ENCODE data around the gene PPP2R2C. TPM values are rescaled to one million over a fixed set of nuclear protein-coding genes. Genes with fewer than 3 reads are reported as not detected.

PPP2R2C gene
- total RNA-seq, 2 experiments from 2014 or later, result not detected

- no peak for DNase-seq
- H3K4me3 Mint-ChIP-seq, result no peak overlapping the region
- H3K36me3 Mint-ChIP-seq (ENCODE audit: low read depth), result no peaks in the 10 kb centered on the region
- ChIA-PET POLR2A (no interaction called here), CTCF (interaction anchor here (0.6 to 3.7 kb wide), 19 partner anchors 8 to 1439 kb away, joined by 3 to 23 read pairs (median 4); partner anchors contain the start of genes JAKMIP1 and WFS1)
- peaks cover 3% of the 10 kb centered on the region for H3K9me3 Mint-ChIP-seq
- peaks cover 9% of the 10 kb centered on the region for H3K27me3 Mint-ChIP-seq
- no peaks in the 10 kb centered on the region for H3K4me1 Mint-ChIP-seq
- H3K27ac Mint-ChIP-seq, result no peak overlapping the region
These were observed 140.9 kb downstream of the PPP2R2C start for GRCh38 chr4:6331468-6331867.

GRCh38 chr4:6331018-6331417, 141.4 kb downstream of the PPP2R2C start:
- Mint-ChIP-seq H3K27ac (no peak overlapping the region), H3K4me1 (no peaks in the 10 kb centered on the region), H3K27me3 (peaks cover 11% of the 10 kb centered on the region), H3K9me3 (peaks cover 3% of the 10 kb centered on the region), H3K4me3 (no peak overlapping the region), H3K36me3 (ENCODE audit: low read depth) (no peaks in the 10 kb centered on the region)
- DNase-seq, result peak; percentile 37
- CTCF ChIA-PET, result interaction anchor here (0.6 to 3.7 kb wide), 18 partner anchors 8 to 1440 kb away, joined by 3 to 23 read pairs (median 4); partner anchors contain the start of gene JAKMIP1
- POLR2A ChIA-PET, result no interaction called here

GRCh38 chr4:6330384-6330767, 142.0 kb downstream of the PPP2R2C start:
- H3K4me1 Mint-ChIP-seq, result no peaks in the 10 kb centered on the region
- ChIA-PET POLR2A (no interaction called here), CTCF (interaction anchor here (0.8 to 3.3 kb wide), 11 partner anchors 10 to 333 kb away, joined by 3 to 23 read pairs (median 5); partner anchors contain the start of gene JAKMIP1)
- H3K27ac Mint-ChIP-seq, result no peak overlapping the region
- H3K4me3 Mint-ChIP-seq, result no peak overlapping the region
- no peaks in the 10 kb centered on the region for H3K36me3 Mint-ChIP-seq (ENCODE audit: low read depth)
- H3K9me3 Mint-ChIP-seq, result peaks cover 3% of the 10 kb centered on the region
- H3K27me3 Mint-ChIP-seq, result peaks cover 13% of the 10 kb centered on the region
- DNase-seq, result no peak

- POLR2A ChIA-PET, result no interaction called here
- Mint-ChIP-seq H3K27ac (no peak overlapping the region), H3K4me3 (no peak overlapping the region), H3K4me1 (peaks cover 4% of the 10 kb centered on the region), H3K36me3 (ENCODE audit: low read depth) (no peaks in the 10 kb centered on the region), H3K9me3 (peaks cover 3% of the 10 kb centered on the region), H3K27me3 (peaks cover 6% of the 10 kb centered on the region)
- CTCF ChIA-PET, result interaction anchor here (1.0 to 3.3 kb wide), 6 partner anchors 10 to 195 kb away, joined by 4 to 23 read pairs (median 7); no protein-coding TSS in a partner anchor
- DNase-seq, result no peak
These were observed 142.7 kb downstream of the PPP2R2C start for GRCh38 chr4:6329478-6330383.

- H3K36me3 Mint-ChIP-seq (ENCODE audit: low read depth), result no peaks in the 10 kb centered on the region
- no peak overlapping the region for H3K4me3 Mint-ChIP-seq
- ChIA-PET POLR2A (no interaction called here), CTCF (interaction anchor here (1.0 to 2.7 kb wide), 5 partner anchors 65 to 81 kb away, joined by 4 to 27 read pairs (median 5); no protein-coding TSS in a partner anchor)
- peaks cover 16% of the 10 kb centered on the region for H3K27me3 Mint-ChIP-seq
- no peak for DNase-seq
- H3K27ac Mint-ChIP-seq, result no peak overlapping the region
- H3K4me1 Mint-ChIP-seq, result peaks cover 7% of the 10 kb centered on the region
- peaks cover 3% of the 10 kb centered on the region for H3K9me3 Mint-ChIP-seq
These were observed 143.9 kb downstream of the PPP2R2C start for GRCh38 chr4:6328526-6328925.

- Mint-ChIP-seq H3K27me3 (peaks cover 22% of the 10 kb centered on the region), H3K4me1 (peaks cover 13% of the 10 kb centered on the region), H3K9me3 (peaks cover 3% of the 10 kb centered on the region), H3K4me3 (no peak overlapping the region), H3K27ac (no peak overlapping the region), H3K36me3 (ENCODE audit: low read depth) (no peaks in the 10 kb centered on the region)
- POLR2A ChIA-PET, result interaction anchor here (0.5 to 0.6 kb wide), 2 partner anchors 72 to 464 kb away, joined by 3 read pairs; no protein-coding TSS in a partner anchor
- DNase-seq, result peak; percentile 80
- CTCF ChIA-PET, result interaction anchor here (0.6 to 2.7 kb wide), 19 partner anchors 9 to 330 kb away, joined by 3 to 27 read pairs (median 4); no protein-coding TSS in a partner anchor
These were observed 145.0 kb downstream of the PPP2R2C start for GRCh38 chr4:6327220-6327917.

- DNase-seq, result no peak
- Mint-ChIP-seq H3K27ac (no peak overlapping the region), H3K4me3 (no peak overlapping the region), H3K4me1 (peaks cover 13% of the 10 kb centered on the region), H3K27me3 (peaks cover 28% of the 10 kb centered on the region), H3K9me3 (peaks cover 3% of the 10 kb centered on the region), H3K36me3 (ENCODE audit: low read depth) (no peaks in the 10 kb centered on the region)
- CTCF ChIA-PET, result interaction anchor here (0.6 to 2.7 kb wide), 11 partner anchors 10 to 328 kb away, joined by 3 to 27 read pairs (median 5); no protein-coding TSS in a partner anchor
- POLR2A ChIA-PET, result no interaction called here
These were observed 145.9 kb downstream of the PPP2R2C start for GRCh38 chr4:6326312-6327060.

GRCh38 chr4:6325788-6326290, 146.6 kb downstream of the PPP2R2C start:
- H3K36me3 Mint-ChIP-seq (ENCODE audit: low read depth), result no peaks in the 10 kb centered on the region
- peaks cover 14% of the 10 kb centered on the region for H3K4me1 Mint-ChIP-seq
- ChIA-PET POLR2A (no interaction called here), CTCF (interaction anchor here (2.2 to 2.7 kb wide), 2 partner anchors 75 to 76 kb away, joined by 15 to 27 read pairs; no protein-coding TSS in a partner anchor)
- H3K27me3 Mint-ChIP-seq, result peaks cover 30% of the 10 kb centered on the region
- no peaks in the 10 kb centered on the region for H3K9me3 Mint-ChIP-seq
- no peak overlapping the region for H3K27ac Mint-ChIP-seq
- no peak for DNase-seq
- no peak overlapping the region for H3K4me3 Mint-ChIP-seq

- peak; percentile 12 for DNase-seq
- CTCF ChIA-PET, result interaction anchor here (2.2 to 3.9 kb wide), 2 partner anchors 7 to 75 kb away, joined by 14 to 15 read pairs; no protein-coding TSS in a partner anchor
These were observed 147.2 kb downstream of the PPP2R2C start for GRCh38 chr4:6324999-6325787.

GRCh38 chr4:6324461-6324998, 147.9 kb downstream of the PPP2R2C start:
- Mint-ChIP-seq H3K4me1 (peaks cover 18% of the 10 kb centered on the region), H3K27ac (no peak overlapping the region), H3K4me3 (no peak overlapping the region), H3K27me3 (peaks cover 30% of the 10 kb centered on the region), H3K36me3 (ENCODE audit: low read depth) (no peaks in the 10 kb centered on the region), H3K9me3 (no peaks in the 10 kb centered on the region)
- ChIA-PET CTCF (interaction anchor here (2.2 to 3.9 kb wide), 2 partner anchors 8 to 74 kb away, joined by 14 to 15 read pairs; no protein-coding TSS in a partner anchor), POLR2A (no interaction called here)
- DNase-seq, result no peak

More at GRCh38 chr4:6324999-6325787, 147.2 kb downstream of the PPP2R2C start:
- Mint-ChIP-seq H3K4me1 (peaks cover 18% of the 10 kb centered on the region), H3K27me3 (peaks cover 30% of the 10 kb centered on the region), H3K4me3 (no peak overlapping the region), H3K36me3 (ENCODE audit: low read depth) (no peaks in the 10 kb centered on the region), H3K27ac (no peak overlapping the region), H3K9me3 (no peaks in the 10 kb centered on the region)
- POLR2A ChIA-PET, result no interaction called here

Data from activated CD4-positive, alpha-beta T cell treated with anti-CD3 and anti-CD28 coated beads, Interleukin-2, amount 10 ng/mL, durations not matched to agents 7 days and 5 days (primary cell).